22Rv1 (cell line): ENCODE measurements around the gene MIDN.

Source experiments
- H3K27ac ChIP-seq: fragments of 450-650 bp; 2 replicates; pipeline ENCODE4 v1.5.1; 2017
- CTCF ChIP-seq: fragments of 450-650 bp; IDR thresholded peaks from 2 replicates; pipeline ENCODE4 v1.5.1; 2017; ENCODE audit warnings: mild to moderate bottlenecking
- ZFX ChIP-seq: fragments of 450-650 bp; IDR thresholded peaks from 2 replicates; pipeline ENCODE4 v1.6.1; 2017; ENCODE audit warnings: antibody characterized with exemption, borderline replicate concordance

The MIDN gene

GRCh38 chr19:1278074-1278473 lies 29.7 kb downstream of the MIDN start:
- no peak for TF ChIP-seq CTCF
- TF ChIP-seq ZFX = no peak
- peak overlapping the region; percentile 99 for H3K27ac ChIP-seq

- H3K27ac ChIP-seq = peak overlapping the region; percentile 49; the same call in 1 of the 2 replicates
- TF ChIP-seq CTCF (no peak), ZFX (no peak)
These were observed 30.6 kb downstream of the MIDN start for GRCh38 chr19:1278713-1279660.

GRCh38 chr19:1279782-1280341 lies 31.5 kb downstream of the MIDN start:
- TF ChIP-seq ZFX (no peak), CTCF (peak; percentile 98)
- H3K27ac ChIP-seq = peak overlapping the region; percentile 49

- TF ChIP-seq ZFX (no peak), CTCF (no peak)
- peak overlapping the region; percentile 49; the same call in 1 of the 2 replicates for H3K27ac ChIP-seq
These were observed 32.5 kb downstream of the MIDN start for GRCh38 chr19:1280636-1281568.

GRCh38 chr19:1281569-1282287 lies 33.3 kb downstream of the MIDN start:
- no peak overlapping the region for H3K27ac ChIP-seq
- TF ChIP-seq CTCF = no peak
- no peak for TF ChIP-seq ZFX

GRCh38 chr19:1282588-1283206 lies 34.3 kb downstream of the MIDN start:
- H3K27ac ChIP-seq = no peak overlapping the region
- TF ChIP-seq CTCF (no peak), ZFX (no peak)
